Activated T-cell treated with anti-CD3 and anti-CD28 coated beads, Interleukin-2, amount 50 U/mL, for 72 hours (primary cell): ENCODE results near the gene GLRX. TPM values are rescaled to one million over a fixed set of nuclear protein-coding genes. Genes with fewer than 3 reads are reported as not detected.
"Not testable (repeated sequence)": the region's sequence is repeated elsewhere in the genome, so short reads cannot be mapped to it uniquely, and the experiment has no call there.

ENCODE experiments used
- ATAC-seq, 2 donors: fragments of 150-1000 bp; cut with Tn5 transposase; replicated peaks in 1 of 2; 2 replicates each; pipeline ENCODE4 v1.10.0; 2021; ENCODE audit warnings: moderate library complexity in 2 of 2, mild to moderate bottlenecking in 1 of 2
- DNase-seq, 2 donors: peaks; one replicate each; pipeline ENCODE4 v3.0.0; 2021 to 2022; ENCODE audit warnings: mixed read lengths in 1 of 2
- H3K27ac Mint-ChIP-seq: one replicate; pipeline ENCODE4 v1.8.0; 2022; ENCODE audit warnings: mild to moderate bottlenecking, moderate library complexity, mixed read lengths
- H3K27me3 Mint-ChIP-seq: one replicate; pipeline ENCODE4 v1.8.0; 2022; ENCODE audit warnings: low read depth, mixed read lengths
- H3K36me3 Mint-ChIP-seq, 2 donors: one replicate each; pipeline ENCODE4 v1.8.0; 2022; ENCODE audit warnings: mixed read lengths in 2 of 2, mild to moderate bottlenecking in 1 of 2; ENCODE audit not compliant: insufficient read depth in 2 of 2
- H3K4me1 Mint-ChIP-seq: one replicate; pipeline ENCODE4 v1.8.0; 2022; ENCODE audit warnings: low read depth, mixed read lengths
- H3K4me3 Mint-ChIP-seq, 2 donors: one replicate each; pipeline ENCODE4 v1.8.0; 2022; ENCODE audit warnings: mild to moderate bottlenecking in 2 of 2, mixed read lengths in 2 of 2, moderate library complexity in 2 of 2
- H3K9me3 Mint-ChIP-seq, 2 donors: one replicate each; pipeline ENCODE4 v1.8.0; 2022; ENCODE audit warnings: mixed read lengths in 2 of 2
- total RNA-seq, 2 donors: library from RNA; stranded (reverse); gene quantifications; one replicate each; pipeline ENCODE4 v1.2.3, GENCODE V29; 2022

The GLRX gene
- total RNA-seq, 2 donors from 2014 or later, result 19.1 to 23.4 TPM

GRCh38 chr5:95846554-95847260 is 24.2 kb upstream of the GLRX start:
- Mint-ChIP-seq H3K4me3 (no peak overlapping the region), H3K27me3 (peaks cover 7% of the 10 kb centered on the region), H3K27ac (no peak overlapping the region), H3K36me3 (no peaks in the 10 kb centered on the region), H3K4me1 (peaks cover 29% of the 10 kb centered on the region), H3K9me3 (no peaks in the 10 kb centered on the region)
- DNase-seq (peak; percentile 63 to 70), ATAC-seq (peak; percentile 12 to 33)

GRCh38 chr5:95845391-95845790 is 22.9 kb upstream of the GLRX start:
- Mint-ChIP-seq H3K36me3 (no peaks in the 10 kb centered on the region), H3K27me3 (peaks cover 7% of the 10 kb centered on the region), H3K27ac (no peak overlapping the region), H3K4me3 (no peak overlapping the region), H3K4me1 (peaks cover 25% of the 10 kb centered on the region), H3K9me3 (no peaks in the 10 kb centered on the region)
- DNase-seq, result no peak
- ATAC-seq, result no peak

DNA sequence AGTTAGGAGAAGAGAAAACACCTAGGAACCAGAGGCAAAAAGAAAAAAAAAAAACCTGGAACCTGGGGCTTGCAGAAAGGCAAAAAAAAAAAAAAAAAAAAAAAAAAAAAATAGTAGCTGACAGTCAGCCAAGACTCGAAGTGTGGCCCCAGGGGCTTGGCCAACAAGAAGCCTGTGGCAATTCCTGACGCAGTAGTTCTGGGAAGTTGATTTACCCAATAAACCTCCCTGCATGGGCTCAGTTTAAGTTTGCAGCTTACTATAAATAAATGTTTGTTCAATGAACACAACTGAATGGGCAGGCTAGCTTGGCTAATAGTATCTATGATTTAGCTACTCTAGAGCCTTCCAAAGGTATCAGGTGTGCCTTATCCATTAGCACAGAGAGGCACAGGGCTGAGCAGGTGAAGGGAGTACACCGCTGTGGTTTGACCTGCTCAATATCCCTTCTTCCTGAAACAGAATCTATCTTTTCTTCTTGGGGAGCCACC is 21.3 kb upstream of the GLRX start:
- DNase-seq (no peak), ATAC-seq (no peak)
- Mint-ChIP-seq H3K27ac (peak overlapping the region; percentile 66), H3K4me3 (peak overlapping the region; percentile 56 to 64), H3K9me3 (no peaks in the 10 kb centered on the region), H3K27me3 (no peaks in the 10 kb centered on the region), H3K4me1 (peaks cover 30% of the 10 kb centered on the region), H3K36me3 (no peaks in the 10 kb centered on the region)

- Mint-ChIP-seq H3K4me3 (peak overlapping the region; percentile 56 to 64), H3K27me3 (no peaks in the 10 kb centered on the region), H3K9me3 (no peaks in the 10 kb centered on the region), H3K27ac (peak overlapping the region; percentile 66), H3K4me1 (peaks cover 30% of the 10 kb centered on the region), H3K36me3 (no peaks in the 10 kb centered on the region)
- ATAC-seq (peak; percentile 87 to 91), DNase-seq (peak; percentile 75 to 84)
These were observed 20.5 kb upstream of the GLRX start for GRCh38 chr5:95842854-95843544.

DNA sequence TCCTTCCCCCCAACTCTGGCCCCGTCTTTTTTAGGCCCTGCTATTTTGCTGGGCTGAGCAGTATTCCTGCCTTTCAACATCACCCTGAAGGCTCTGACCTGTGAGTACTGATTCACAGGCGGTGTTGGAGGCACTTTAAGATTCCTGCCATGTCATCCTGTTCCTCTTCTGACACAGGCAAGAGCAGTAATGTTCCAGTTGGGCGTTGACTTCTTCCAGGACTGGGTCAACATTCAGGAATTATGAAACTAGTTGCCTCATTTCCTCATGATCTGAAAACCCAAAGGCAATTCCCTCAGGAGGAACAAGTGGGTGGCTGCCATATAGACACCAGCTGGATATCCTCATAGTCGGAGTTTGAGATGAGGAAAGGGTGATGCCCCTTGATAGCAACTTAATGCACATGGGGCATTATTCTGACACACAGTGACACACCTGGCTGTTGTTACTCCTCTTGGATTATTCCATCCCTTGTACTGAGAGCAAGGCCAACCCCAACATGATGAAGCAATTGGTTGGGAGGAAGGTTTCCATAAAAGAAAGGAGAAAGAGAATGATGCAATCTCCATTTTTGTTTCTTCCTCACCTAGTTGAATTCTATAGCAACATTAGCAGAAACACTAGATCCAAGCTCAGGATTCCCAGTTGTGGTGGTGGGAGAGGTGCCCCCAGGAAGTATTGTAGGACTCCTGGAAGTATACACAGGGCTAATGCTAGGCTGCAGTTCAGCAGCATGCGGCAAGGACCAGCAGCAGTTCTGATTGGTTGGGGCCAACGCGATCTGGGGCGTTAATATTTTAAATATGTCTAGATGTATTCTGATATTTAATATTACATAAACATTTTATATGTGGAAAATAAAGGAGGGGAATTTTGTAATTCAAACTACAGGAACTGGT is 19.6 kb upstream of the GLRX start:
- Mint-ChIP-seq H3K4me1 (peaks cover 38% of the 10 kb centered on the region), H3K36me3 (no peaks in the 10 kb centered on the region), H3K9me3 (no peaks in the 10 kb centered on the region), H3K4me3 (peak overlapping the region in 1 of 2 donors; percentile 64), H3K27me3 (no peaks in the 10 kb centered on the region), H3K27ac (peak overlapping the region; percentile 66)
- ATAC-seq (no peak), DNase-seq (no peak)

- DNase-seq (no peak), ATAC-seq (no peak)
- H3K4me1 Mint-ChIP-seq, result peaks cover 42% of the 10 kb centered on the region
- H3K27ac Mint-ChIP-seq, result no peak overlapping the region
- no peak overlapping the region for H3K4me3 Mint-ChIP-seq
- no peaks in the 10 kb centered on the region for H3K36me3 Mint-ChIP-seq
- H3K9me3 Mint-ChIP-seq, result no peaks in the 10 kb centered on the region
- no peaks in the 10 kb centered on the region for H3K27me3 Mint-ChIP-seq
These were observed 18.6 kb upstream of the GLRX start for GRCh38 chr5:95840956-95841705.

- ATAC-seq, result no peak
- H3K4me3 Mint-ChIP-seq, result no peak overlapping the region
- peaks cover 51% of the 10 kb centered on the region for H3K4me1 Mint-ChIP-seq
- H3K27ac Mint-ChIP-seq, result no peak overlapping the region
- DNase-seq, result no peak
- H3K9me3 Mint-ChIP-seq, result no peaks in the 10 kb centered on the region
- no peaks in the 10 kb centered on the region for H3K27me3 Mint-ChIP-seq
- no peaks in the 10 kb centered on the region for H3K36me3 Mint-ChIP-seq
These were observed 17.1 kb upstream of the GLRX start for GRCh38 chr5:95839658-95840057.

- DNase-seq, result no peak
- no peak overlapping the region for H3K27ac Mint-ChIP-seq
These were observed 16.0 kb upstream of the GLRX start for GRCh38 chr5:95838556-95838955.

DNA sequence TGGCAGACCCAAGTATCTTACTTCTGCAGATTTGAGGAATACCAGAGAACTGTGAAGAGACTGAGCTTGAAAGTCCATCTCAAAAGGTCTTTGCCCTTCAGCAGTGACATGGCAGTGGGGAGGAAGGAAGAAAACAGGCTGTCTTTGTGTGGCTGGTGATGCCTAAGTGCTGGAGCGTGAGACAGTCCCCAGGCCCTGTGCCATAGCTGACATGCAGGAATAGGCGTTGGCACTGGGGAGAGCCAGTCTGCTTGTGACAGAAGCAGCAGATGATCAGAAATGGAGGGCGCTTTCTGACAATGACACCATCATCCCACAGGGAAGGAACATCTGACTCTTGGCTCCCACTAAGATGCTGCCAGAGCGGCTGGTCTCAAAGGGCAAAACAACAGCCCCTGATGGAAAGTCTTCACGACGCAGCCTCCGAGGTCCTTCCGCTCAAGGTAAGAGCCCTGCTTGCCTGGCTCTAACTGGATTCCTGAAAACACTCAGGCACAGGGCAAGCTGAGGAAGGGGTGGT is 15.5 kb upstream of the GLRX start:
- Mint-ChIP-seq H3K4me3 (no peak overlapping the region), H3K27me3 (no peaks in the 10 kb centered on the region), H3K9me3 (no peaks in the 10 kb centered on the region), H3K4me1 (peaks cover 61% of the 10 kb centered on the region), H3K27ac (no peak overlapping the region), H3K36me3 (no peaks in the 10 kb centered on the region)
- ATAC-seq (no peak), DNase-seq (no peak)

More at GRCh38 chr5:95838556-95838955, 16.0 kb upstream of the GLRX start:
- peaks cover 61% of the 10 kb centered on the region for H3K4me1 Mint-ChIP-seq
- no peak overlapping the region for H3K4me3 Mint-ChIP-seq
- H3K36me3 Mint-ChIP-seq, result no peaks in the 10 kb centered on the region
- no peaks in the 10 kb centered on the region for H3K9me3 Mint-ChIP-seq
- no peaks in the 10 kb centered on the region for H3K27me3 Mint-ChIP-seq
- ATAC-seq, result no peak

- H3K9me3 Mint-ChIP-seq, result no peaks in the 10 kb centered on the region
- no peaks in the 10 kb centered on the region for H3K36me3 Mint-ChIP-seq
- H3K4me1 Mint-ChIP-seq, result peaks cover 57% of the 10 kb centered on the region
- no peak overlapping the region for H3K4me3 Mint-ChIP-seq
- DNase-seq (no peak), ATAC-seq (no peak)
- H3K27ac Mint-ChIP-seq, result peak overlapping the region; percentile 9
- no peaks in the 10 kb centered on the region for H3K27me3 Mint-ChIP-seq
These were observed 15.0 kb upstream of the GLRX start for GRCh38 chr5:95837492-95837891.

- ATAC-seq, H3K9me3 Mint-ChIP-seq, H3K27me3 Mint-ChIP-seq, H3K36me3 Mint-ChIP-seq, DNase-seq: not testable (repeated sequence)
- H3K4me1 Mint-ChIP-seq, result peaks cover 52% of the 10 kb centered on the region
- peak overlapping the region; percentile 95 for H3K27ac Mint-ChIP-seq
- H3K4me3 Mint-ChIP-seq, result peak overlapping the region; percentile 53 to 91
These were observed 14.4 kb upstream of the GLRX start for GRCh38 chr5:95836971-95837370.

DNA sequence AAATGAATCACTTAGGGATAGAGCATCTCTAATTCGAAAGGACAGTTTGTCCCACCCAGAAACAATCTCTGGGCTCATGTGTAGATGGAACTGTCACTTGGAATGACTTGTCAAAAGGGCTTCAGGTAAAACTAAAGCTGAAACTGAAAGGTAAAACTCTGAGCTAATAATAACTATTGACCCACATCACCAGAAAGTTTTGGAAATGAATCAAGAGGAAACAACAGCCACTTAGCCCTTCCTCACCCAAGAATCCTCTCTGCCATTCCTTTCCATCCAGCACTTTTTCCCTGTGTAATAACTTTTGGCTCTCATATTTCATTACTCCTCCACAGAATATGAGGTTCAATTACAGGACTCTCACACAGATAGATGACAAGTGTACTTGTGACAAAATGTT is 14.0 kb upstream of the GLRX start:
- Mint-ChIP-seq H3K4me3 (peak overlapping the region; percentile 84 to 91), H3K9me3 (no peaks in the 10 kb centered on the region), H3K27ac (peak overlapping the region; percentile 95), H3K36me3 (no peaks in the 10 kb centered on the region), H3K27me3 (no peaks in the 10 kb centered on the region), H3K4me1 (peaks cover 51% of the 10 kb centered on the region)
- DNase-seq (no peak), ATAC-seq (no peak)
